Breast epithelium (tissue), 4 donors: ENCODE results near the gene TICRR. TPM values are rescaled to one million over a fixed set of nuclear protein-coding genes. Genes with fewer than 3 reads are reported as not detected.
A peak's percentile ranks its signal among the peaks of the same experiment; 100 is the strongest.

ENCODE experiments used
- DNase-seq, 2 donors: peaks; one replicate each; pipeline ENCODE4 v3.0.0-alpha.2; 2019; ENCODE audit warnings: low spot score in 2 of 2
- H3K27ac ChIP-seq, 2 donors: fragments of 200-600 bp; sonication (generic) in 1 of 2; one replicate each; pipeline ENCODE4 v1.5.1; 2016 to 2019; ENCODE audit warnings: mild to moderate bottlenecking in 1 of 2
- H3K27me3 ChIP-seq, 2 donors: fragments of 200-600 bp; sonication (generic) in 1 of 2; one replicate each; pipeline versions ENCODE4 v1.5.1 to v1.6.0; 2017 to 2019; ENCODE audit warnings: control low read depth in 1 of 2, mild to moderate bottlenecking in 1 of 2
- H3K36me3 ChIP-seq: fragments of 200-600 bp; one replicate; pipeline ENCODE4 v1.5.1; 2019
- H3K4me1 ChIP-seq, 2 donors: fragments of 200-600 bp; sonication (generic); one replicate each; pipeline ENCODE4 v1.5.1; 2016 to 2019; ENCODE audit warnings: control low read depth in 1 of 2
- H3K4me3 ChIP-seq, 3 donors: fragments of 200-600 bp; sonication (generic); 1 replicate in 2 of 3; 2 replicates in 1 of 3; pipeline ENCODE4 v1.5.1; 2016 to 2019; ENCODE audit warnings: mild to moderate bottlenecking in 3 of 3, moderate library complexity in 2 of 3
- H3K9me3 ChIP-seq, 2 donors: fragments of 200-600 bp; sonication (generic) in 1 of 2; one replicate each; pipeline ENCODE4 v1.5.1; 2016 to 2019; ENCODE audit warnings: control low read depth in 1 of 2
- POLR2A ChIP-seq: fragments of 450-650 bp; IDR thresholded peaks from one replicate; pipeline ENCODE4 v1.6.1; 2016; ENCODE audit warnings: antibody characterized with exemption, mild to moderate bottlenecking, moderate library complexity
- POLR2AphosphoS5 ChIP-seq, 3 donors: sonication (generic); formaldehyde crosslinking; IDR thresholded peaks; one replicate each; pipeline ENCODE4 v1.6.1; 2017; ENCODE audit warnings: antibody characterized with exemption in 3 of 3
- intact Hi-C: fragments of 100-400 bp; cut with DNase I; formaldehyde crosslinking; loops from one replicate; pipeline ENCODE4 v1.15.1; 2023; ENCODE audit warnings: low total_unique reads
- total RNA-seq, 3 donors: library from RNA; depleted of rRNA; stranded (reverse); fragments of >200 nt; gene quantifications; one replicate each; pipeline ENCODE4 v1.1.0, GENCODE V29; 2016
- TF ChIP-seq, protein P1 (sequence below), 3 donors: fragments of 450-650 bp; IDR thresholded peaks; one replicate each; pipeline ENCODE4 v1.5.1; 2016 to 2017; ENCODE audit warnings: antibody characterized with exemption in 3 of 3, mild to moderate bottlenecking in 3 of 3, moderate library complexity in 3 of 3

Gene TICRR
- under 1 TPM in 2 of 3 donors, not detected in 1; 0.15 to 0.16 TPM for total RNA-seq

DNA sequence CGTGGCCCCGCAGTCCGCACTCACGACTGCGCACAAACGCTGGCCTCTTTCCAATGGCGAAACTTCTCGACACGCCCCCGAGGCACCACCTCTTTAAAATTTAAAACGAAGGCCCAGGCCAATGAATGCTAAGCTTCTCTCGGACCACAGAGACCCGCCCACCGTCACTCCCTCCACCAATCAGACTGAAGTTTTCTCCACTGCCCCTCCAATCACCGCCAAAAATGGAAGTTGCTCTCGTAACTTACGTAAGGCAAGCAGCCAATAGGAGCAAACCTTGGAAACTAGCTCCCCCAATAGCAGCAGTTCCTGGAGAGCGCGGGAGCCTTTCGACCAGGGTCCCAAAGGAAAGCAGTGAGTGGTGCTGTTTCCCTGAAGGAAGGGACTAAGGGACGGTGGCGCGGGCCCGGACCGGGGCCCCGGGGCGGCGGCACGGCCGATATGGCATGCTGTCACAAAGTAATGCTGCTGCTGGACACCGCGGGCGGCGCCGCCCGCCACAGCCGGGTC lies at the start of gene TICRR:
TICRR (plus strand) TSS at position 324 of the 510 bp plus-strand sequence; CDS start at position 442, 118 bp downstream.
- Histone ChIP-seq H3K4me3 (peak within 1 kb of the TSS; percentile 66 to 84 (median 80)), H3K9me3 (no peaks in the 10 kb centered on the region), H3K27me3 (no peaks in the 10 kb centered on the region), H3K36me3 (no peaks in the 10 kb centered on the region), H3K27ac (no peak within 1 kb of the TSS), H3K4me1 (peaks cover 0 to 6% of the 10 kb centered on the region in 2 donors)
- DNase-seq = peak; percentile 96 to 98
- TF ChIP-seq POLR2AphosphoS5 (IDR thresholded peaks at IDR 0.05) (peak in 2 of 3 donors; percentile 28 to 64), POLR2A (no peak)
- TF ChIP-seq, protein P1, sequence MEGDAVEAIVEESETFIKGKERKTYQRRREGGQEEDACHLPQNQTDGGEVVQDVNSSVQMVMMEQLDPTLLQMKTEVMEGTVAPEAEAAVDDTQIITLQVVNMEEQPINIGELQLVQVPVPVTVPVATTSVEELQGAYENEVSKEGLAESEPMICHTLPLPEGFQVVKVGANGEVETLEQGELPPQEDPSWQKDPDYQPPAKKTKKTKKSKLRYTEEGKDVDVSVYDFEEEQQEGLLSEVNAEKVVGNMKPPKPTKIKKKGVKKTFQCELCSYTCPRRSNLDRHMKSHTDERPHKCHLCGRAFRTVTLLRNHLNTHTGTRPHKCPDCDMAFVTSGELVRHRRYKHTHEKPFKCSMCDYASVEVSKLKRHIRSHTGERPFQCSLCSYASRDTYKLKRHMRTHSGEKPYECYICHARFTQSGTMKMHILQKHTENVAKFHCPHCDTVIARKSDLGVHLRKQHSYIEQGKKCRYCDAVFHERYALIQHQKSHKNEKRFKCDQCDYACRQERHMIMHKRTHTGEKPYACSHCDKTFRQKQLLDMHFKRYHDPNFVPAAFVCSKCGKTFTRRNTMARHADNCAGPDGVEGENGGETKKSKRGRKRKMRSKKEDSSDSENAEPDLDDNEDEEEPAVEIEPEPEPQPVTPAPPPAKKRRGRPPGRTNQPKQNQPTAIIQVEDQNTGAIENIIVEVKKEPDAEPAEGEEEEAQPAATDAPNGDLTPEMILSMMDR (IDR thresholded peaks at IDR 0.05) = no peak
- intact Hi-C loops = no loop called here

- TF ChIP-seq POLR2A (no peak), POLR2AphosphoS5 (IDR thresholded peaks at IDR 0.05) (no peak)
- TF ChIP-seq, protein P1 (IDR thresholded peaks at IDR 0.05) = no peak
- Histone ChIP-seq H3K9me3 (no peaks in the 10 kb centered on the region), H3K27me3 (no peaks in the 10 kb centered on the region), H3K27ac (no peak overlapping the region), H3K4me3 (no peak overlapping the region), H3K36me3 (no peaks in the 10 kb centered on the region), H3K4me1 (no peaks in the 10 kb centered on the region)
- no peak for DNase-seq
- intact Hi-C loops = no loop called here
Measured at GRCh38 chr15:89526181-89526580, 49.1 kb upstream of the TICRR start.

DNA sequence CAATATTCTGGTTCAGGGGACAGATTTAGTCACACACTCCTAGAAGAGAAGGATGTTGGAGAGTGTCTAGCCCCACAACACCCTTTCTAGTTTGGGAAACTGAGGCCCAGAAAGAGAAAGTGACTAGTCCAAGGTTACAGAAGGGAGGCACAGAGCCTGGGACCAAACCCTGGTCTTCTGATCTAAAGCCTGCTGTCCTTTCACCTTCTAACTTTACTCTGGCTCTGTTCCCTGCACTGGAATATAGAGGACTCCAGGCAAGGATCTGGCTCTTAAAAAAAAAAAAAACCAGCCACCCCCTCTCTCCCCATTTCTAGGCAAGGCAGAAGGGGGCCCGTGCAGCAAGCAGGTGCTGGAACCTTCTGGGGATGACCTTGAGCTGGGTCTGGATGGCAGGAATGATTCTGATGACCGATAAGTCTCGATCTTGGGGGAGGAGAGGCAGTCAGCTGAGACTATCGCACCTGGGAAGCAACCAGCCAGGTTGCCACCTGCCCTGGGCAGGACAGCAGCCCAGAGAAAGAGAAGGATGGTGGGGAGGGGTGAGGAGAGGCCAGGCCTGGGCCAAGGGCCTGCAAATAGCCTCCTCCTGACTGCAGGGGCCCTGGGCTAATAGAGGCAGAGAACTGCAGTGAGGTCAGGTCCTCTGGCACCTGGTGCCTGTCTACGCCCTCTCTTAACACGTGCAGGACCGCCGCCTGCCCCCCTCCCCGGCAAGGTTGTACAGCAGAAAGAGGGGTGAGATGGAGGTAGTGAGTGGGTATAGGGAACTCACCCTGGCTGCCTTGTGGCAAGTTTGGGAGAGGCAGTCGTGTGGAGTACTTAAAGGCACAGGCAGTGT lies 48.4 kb upstream of the TICRR start:
- Histone ChIP-seq H3K4me1 (no peaks in the 10 kb centered on the region), H3K36me3 (no peaks in the 10 kb centered on the region), H3K27ac (no peak overlapping the region), H3K4me3 (no peak overlapping the region), H3K9me3 (no peaks in the 10 kb centered on the region), H3K27me3 (no peaks in the 10 kb centered on the region)
- TF ChIP-seq POLR2AphosphoS5 (IDR thresholded peaks at IDR 0.05) (no peak), POLR2A (no peak)
- TF ChIP-seq, protein P1 (IDR thresholded peaks at IDR 0.05) = no peak
- no peak for DNase-seq
- intact Hi-C loops = no loop called here

GRCh38 chr15:89528757-89529352 lies 46.4 kb upstream of the TICRR start:
- intact Hi-C loops = no loop called here

More at GRCh38 chr15:89528757-89529352, 46.4 kb upstream of the TICRR start:
- no peaks in the 10 kb centered on the region for H3K36me3 ChIP-seq
- no peaks in the 10 kb centered on the region for H3K27me3 ChIP-seq
- H3K9me3 ChIP-seq = no peaks in the 10 kb centered on the region
- TF ChIP-seq, protein P1 (IDR thresholded peaks at IDR 0.05) = no peak
- no peak for TF ChIP-seq POLR2A
- no peak for TF ChIP-seq POLR2AphosphoS5 (IDR thresholded peaks at IDR 0.05)
- no peak for DNase-seq
- no peak overlapping the region for H3K4me3 ChIP-seq
- H3K4me1 ChIP-seq = no peaks in the 10 kb centered on the region
- no peak overlapping the region for H3K27ac ChIP-seq
